ENCODE results near the gene HOXC12. TPM values are rescaled to one million over a fixed set of nuclear protein-coding genes. Genes with fewer than 3 reads are reported as not detected.

HOXC12 gene
- total and polyA plus RNA-seq, 2 donors (not counting 1 experiment from before 2014, with no cell fraction given) = not detected

DNA sequence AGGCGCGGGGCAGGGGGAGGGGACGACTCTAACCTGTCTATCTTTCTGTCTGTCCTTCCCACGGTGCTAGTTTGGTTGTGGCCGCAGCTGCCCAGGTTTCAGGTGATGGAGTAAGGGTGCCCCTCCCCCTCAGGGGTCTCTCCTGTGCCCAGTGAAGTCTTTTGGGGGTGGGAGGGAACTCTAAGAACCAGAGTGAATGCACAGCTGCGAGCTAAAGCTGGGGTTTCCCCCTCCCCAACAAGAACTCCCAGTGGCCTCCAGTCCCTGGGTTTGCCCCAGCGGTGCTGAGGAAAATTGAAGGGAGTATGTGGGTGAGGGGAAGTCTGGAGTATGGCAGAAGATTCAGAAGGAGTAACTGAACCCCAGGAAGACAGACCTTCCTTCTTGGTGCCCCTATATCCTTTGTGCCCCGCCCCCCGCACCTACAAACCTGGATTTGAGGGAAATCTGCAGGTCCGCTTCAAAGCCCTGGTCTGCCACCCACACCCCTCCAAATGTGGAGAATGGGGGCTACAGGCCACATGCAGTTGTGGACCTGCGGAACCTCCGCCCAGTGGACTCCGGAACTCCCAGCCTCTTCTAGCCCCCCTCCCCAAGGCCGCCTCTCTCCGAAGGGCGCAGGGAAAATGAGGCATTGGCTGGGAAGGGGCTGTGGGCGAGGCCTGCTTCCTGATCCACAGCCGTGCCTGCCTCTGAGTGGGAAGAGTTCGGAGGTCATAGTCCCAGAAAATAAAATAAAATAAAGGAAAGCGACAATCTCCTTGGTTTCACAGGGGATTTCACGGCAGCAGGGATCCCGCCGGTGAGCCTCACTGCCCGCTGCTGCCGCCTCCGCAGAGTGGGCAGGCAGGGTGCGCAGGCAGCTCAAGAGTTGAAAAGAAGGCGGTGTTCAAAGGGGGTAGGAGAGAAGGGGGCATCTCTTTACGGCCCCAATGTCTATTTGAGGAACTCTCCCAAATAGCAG is 41.8 kb downstream of the HOXC12 start:
- 16% methylated on average over 16 of the region's 29 CpGs for WGBS (ENCODE audit: insufficient coverage)
- Mint-ChIP-seq H3K4me1 (peaks cover 33% of the 10 kb centered on the region), H3K9me3 (ENCODE audit: insufficient read depth) (no peaks in the 10 kb centered on the region), H3K27ac (peak overlapping the region; percentile 46), H3K4me3 (peak overlapping the region; percentile 89), H3K27me3 (peaks cover 85% of the 10 kb centered on the region)
- TF ChIP-seq, protein P1, sequence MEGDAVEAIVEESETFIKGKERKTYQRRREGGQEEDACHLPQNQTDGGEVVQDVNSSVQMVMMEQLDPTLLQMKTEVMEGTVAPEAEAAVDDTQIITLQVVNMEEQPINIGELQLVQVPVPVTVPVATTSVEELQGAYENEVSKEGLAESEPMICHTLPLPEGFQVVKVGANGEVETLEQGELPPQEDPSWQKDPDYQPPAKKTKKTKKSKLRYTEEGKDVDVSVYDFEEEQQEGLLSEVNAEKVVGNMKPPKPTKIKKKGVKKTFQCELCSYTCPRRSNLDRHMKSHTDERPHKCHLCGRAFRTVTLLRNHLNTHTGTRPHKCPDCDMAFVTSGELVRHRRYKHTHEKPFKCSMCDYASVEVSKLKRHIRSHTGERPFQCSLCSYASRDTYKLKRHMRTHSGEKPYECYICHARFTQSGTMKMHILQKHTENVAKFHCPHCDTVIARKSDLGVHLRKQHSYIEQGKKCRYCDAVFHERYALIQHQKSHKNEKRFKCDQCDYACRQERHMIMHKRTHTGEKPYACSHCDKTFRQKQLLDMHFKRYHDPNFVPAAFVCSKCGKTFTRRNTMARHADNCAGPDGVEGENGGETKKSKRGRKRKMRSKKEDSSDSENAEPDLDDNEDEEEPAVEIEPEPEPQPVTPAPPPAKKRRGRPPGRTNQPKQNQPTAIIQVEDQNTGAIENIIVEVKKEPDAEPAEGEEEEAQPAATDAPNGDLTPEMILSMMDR (IDR thresholded peaks at IDR 0.05) = no peak
- no peak for TF ChIP-seq EZH2 (IDR thresholded peaks at IDR 0.05; ENCODE audit: borderline replicate concordance, insufficient read depth, low read depth, low read length, poor library complexity, severe bottlenecking)
- Histone ChIP-seq H3K36me3 (replicated peaks in 1 of 2; ENCODE audit: control extremely low read depth in 1 of 2, control insufficient read depth in 1 of 2, extremely low read depth in 1 of 2, insufficient read depth in 2 of 2, low read length in 1 of 2) (no peaks in the 10 kb centered on the region), H3K9ac (ENCODE audit: low read length) (peak overlapping the region; percentile 58), H3K4me2 (replicated peaks; ENCODE audit: low read depth, low read length, poor library complexity, severe bottlenecking) (peak overlapping the region; percentile 96), H3K79me2 (ENCODE audit: control insufficient read depth, insufficient read depth, low read length) (no peaks in the 10 kb centered on the region), H3K4me1 (ENCODE audit: control insufficient read depth in 2 of 2, insufficient read depth in 2 of 2, low read length in 2 of 2) (peaks cover 37 to 70% of the 10 kb centered on the region in 2 donors), H3K9me3 (ENCODE audit: control extremely low read depth in 1 of 3, control insufficient read depth in 2 of 3, insufficient read depth in 1 of 3, low read length in 2 of 3) (peaks cover 0 to 75% (median 0%) of the 10 kb centered on the region in 3 donors), H4K20me1 (ENCODE audit: control insufficient read depth, insufficient read depth, low read length, poor library complexity, severe bottlenecking) (no peaks in the 10 kb centered on the region), H2AFZ (ENCODE audit: insufficient read depth, low read depth, low read length, poor library complexity, severe bottlenecking) (peak overlapping the region; percentile 70), H3K4me3 (ENCODE audit: control extremely low read depth in 1 of 5, extremely low read depth in 1 of 5, insufficient read depth in 1 of 5, low read depth in 2 of 5, low read length in 4 of 5) (peak overlapping the region in 4 of 5 experiments; percentile 44 to 60 (median 58)), H3K27me3 (replicated peaks in 1 of 4; ENCODE audit: control extremely low read depth in 1 of 4, control insufficient read depth in 3 of 4, insufficient read depth in 4 of 4, low read length in 3 of 4) (peaks cover 0 to 98% (median 84%) of the 10 kb centered on the region in 4 experiments), H3K27ac (ENCODE audit: low read length in 2 of 2) (no peak overlapping the region)
- intact Hi-C loops (cut with micrococcal nuclease) = loop anchor here (5.0 kb wide), 2 partner anchors 36 to 44 kb away; partner anchors contain the start of genes HOXC12 and HOXC5
- ChIA-PET POLR2A (interaction anchor here (0.6 kb wide), 2 partner anchors 328 to 596 kb away, joined by 3 read pairs; partner anchors contain the start of gene COPZ1), CTCF (interaction anchor here (1.1 to 1.6 kb wide), 2 partner anchors 9 to 194 kb away, joined by 3 to 7 read pairs; no protein-coding TSS in a partner anchor)
- ATAC-seq (ENCODE audit: low read depth) (no peak), DNase-seq (no peak)
